GM18505 (cell line): ENCODE data around the gene TST.
A peak's percentile ranks its signal among the peaks of the same experiment; 100 is the strongest.

Source experiments
- ATAC-seq: cut with Tn5 transposase; IDR thresholded peaks from one replicate; pipeline ENCODE4 v1.9.1; 2021; ENCODE audit not compliant: unreplicated experiment
- POLR2A ChIP-seq: IDR thresholded peaks from 4 replicates; pipeline ENCODE4 v1.6.1; 2011; ENCODE audit warnings: borderline replicate concordance; ENCODE audit not compliant: insufficient read depth, insufficient read length; ENCODE audit errors: extremely low read depth

The TST gene

GRCh38 chr22:37059876-37060449, 40.7 kb upstream of the TST start:
- no peak for TF ChIP-seq POLR2A
- ATAC-seq = no peak

- no peak for ATAC-seq
- no peak for TF ChIP-seq POLR2A
These were observed 39.9 kb upstream of the TST start for GRCh38 chr22:37058917-37059701.

- no peak for ATAC-seq
- TF ChIP-seq POLR2A = no peak
These were observed 38.7 kb upstream of the TST start for GRCh38 chr22:37057796-37058510.

GRCh38 chr22:37057226-37057625, 38.0 kb upstream of the TST start:
- no peak for TF ChIP-seq POLR2A
- no peak for ATAC-seq

GRCh38 chr22:37056246-37056645, 37.0 kb upstream of the TST start:
- ATAC-seq = no peak
- TF ChIP-seq POLR2A = no peak

- no peak for TF ChIP-seq POLR2A
- ATAC-seq = no peak
These were observed 35.5 kb upstream of the TST start for GRCh38 chr22:37054600-37055365.

- no peak for TF ChIP-seq POLR2A
- no peak for ATAC-seq
These were observed 34.8 kb upstream of the TST start for GRCh38 chr22:37054056-37054395.

- ATAC-seq = no peak
- no peak for TF ChIP-seq POLR2A
These were observed 34.2 kb upstream of the TST start for GRCh38 chr22:37053310-37054055.

GRCh38 chr22:37052386-37053309, 33.4 kb upstream of the TST start:
- TF ChIP-seq POLR2A = no peak
- no peak for ATAC-seq

GRCh38 chr22:37051391-37052385, 32.4 kb upstream of the TST start, which contains the start of gene KCTD17:
Gene KCTD17, plus strand, starts transcription at chr22:37051742. Its CDS starts 19 bp downstream, at chr22:37051761.
- TF ChIP-seq POLR2A = peak; percentile 48
- peak; percentile 58 for ATAC-seq

- no peak for ATAC-seq
- TF ChIP-seq POLR2A = no peak
These were observed 31.7 kb upstream of the TST start for GRCh38 chr22:37050913-37051312.

GRCh38 chr22:37049224-37049623, 30.0 kb upstream of the TST start:
- no peak for ATAC-seq
- TF ChIP-seq POLR2A = no peak
